Gastrocnemius medialis (tissue), 4 donors: ENCODE measurements around the gene PLSCR3.

Experiments used
- POLR2A ChIP-seq, 2 donors: fragments of 450-650 bp; IDR thresholded peaks; one replicate each; pipeline ENCODE4 v1.6.1; 2017; ENCODE audit warnings: antibody characterized with exemption in 2 of 2, mild to moderate bottlenecking in 2 of 2, moderate library complexity in 2 of 2
- TF ChIP-seq, protein P1 (sequence below), 5 experiments: fragments of 450-650 bp in 3 of 5; fragments of 200-600 bp in 2 of 5; sonication (generic) in 2 of 5; IDR thresholded peaks in 4 of 5; conservative IDR thresholded peaks in 1 of 5; 1 replicate in 4 of 5; 2 replicates in 1 of 5; pipeline ENCODE4 v1.5.1; 2016 to 2019; ENCODE audit warnings: antibody characterized with exemption in 5 of 5, mild to moderate bottlenecking in 3 of 5, moderate library complexity in 3 of 5

DNA sequence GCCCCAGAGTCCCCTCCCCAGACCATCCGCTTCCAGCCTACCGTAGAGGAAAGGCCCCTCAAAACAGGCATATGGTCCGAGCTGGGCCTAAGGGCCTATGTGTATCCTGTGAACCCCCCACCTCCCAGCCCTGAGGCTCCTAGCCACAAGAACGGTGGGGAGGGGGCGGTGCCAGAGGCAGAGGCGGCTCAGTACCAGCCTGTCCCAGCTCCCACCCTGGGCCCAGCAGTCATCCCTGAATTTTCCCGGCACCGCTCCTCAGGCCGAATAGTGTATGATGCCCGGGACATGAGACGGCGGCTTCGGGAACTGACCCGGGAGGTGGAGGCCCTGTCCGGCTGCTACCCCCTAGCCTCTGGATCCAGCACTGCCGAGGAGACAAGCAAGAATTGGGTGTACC is 26.9 kb upstream of the PLSCR3 start:
- TF ChIP-seq, protein P1, sequence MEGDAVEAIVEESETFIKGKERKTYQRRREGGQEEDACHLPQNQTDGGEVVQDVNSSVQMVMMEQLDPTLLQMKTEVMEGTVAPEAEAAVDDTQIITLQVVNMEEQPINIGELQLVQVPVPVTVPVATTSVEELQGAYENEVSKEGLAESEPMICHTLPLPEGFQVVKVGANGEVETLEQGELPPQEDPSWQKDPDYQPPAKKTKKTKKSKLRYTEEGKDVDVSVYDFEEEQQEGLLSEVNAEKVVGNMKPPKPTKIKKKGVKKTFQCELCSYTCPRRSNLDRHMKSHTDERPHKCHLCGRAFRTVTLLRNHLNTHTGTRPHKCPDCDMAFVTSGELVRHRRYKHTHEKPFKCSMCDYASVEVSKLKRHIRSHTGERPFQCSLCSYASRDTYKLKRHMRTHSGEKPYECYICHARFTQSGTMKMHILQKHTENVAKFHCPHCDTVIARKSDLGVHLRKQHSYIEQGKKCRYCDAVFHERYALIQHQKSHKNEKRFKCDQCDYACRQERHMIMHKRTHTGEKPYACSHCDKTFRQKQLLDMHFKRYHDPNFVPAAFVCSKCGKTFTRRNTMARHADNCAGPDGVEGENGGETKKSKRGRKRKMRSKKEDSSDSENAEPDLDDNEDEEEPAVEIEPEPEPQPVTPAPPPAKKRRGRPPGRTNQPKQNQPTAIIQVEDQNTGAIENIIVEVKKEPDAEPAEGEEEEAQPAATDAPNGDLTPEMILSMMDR (IDR thresholded peaks at IDR 0.05 in 4 of 5, conservative IDR thresholded peaks at IDR 0.05 in 1 of 5) = no peak
- TF ChIP-seq POLR2A (IDR thresholded peaks at IDR 0.05) = no peak
